Fibroblast of lung (primary cell): ENCODE results near the gene MACROD2. TPM values are rescaled to one million over a fixed set of nuclear protein-coding genes. Genes with fewer than 3 reads are reported as not detected.

Experiments
- DNase-seq, 2 donors: peaks; one replicate each; pipeline versions ENCODE4 v3.0.0 to v3.0.0-alpha.2; 2010; ENCODE audit warnings: low read depth in 2 of 2
- H2AFZ ChIP-seq: 2 replicates; pipeline ENCODE4 v1.5.1; 2012; ENCODE audit warnings: low read length, control low read depth, inconsistent platforms
- H3K27ac ChIP-seq: 2 replicates; pipeline ENCODE4 v1.5.1; 2011; ENCODE audit warnings: low read length, control low read depth; ENCODE audit not compliant: insufficient read depth
- H3K27me3 ChIP-seq: 2 replicates; pipeline ENCODE4 v1.5.1; 2011; ENCODE audit warnings: mild to moderate bottlenecking, low read length; ENCODE audit not compliant: control insufficient read depth, insufficient read depth
- H3K36me3 ChIP-seq: 2 replicates; pipeline ENCODE4 v1.5.1; 2011; ENCODE audit warnings: low read length; ENCODE audit not compliant: control insufficient read depth, insufficient read depth
- H3K4me1 ChIP-seq: 2 replicates; pipeline ENCODE4 v1.5.1; 2011; ENCODE audit warnings: low read length; ENCODE audit not compliant: control insufficient read depth, insufficient read depth; ENCODE audit errors: extremely low read depth
- H3K4me2 ChIP-seq: 2 replicates; pipeline ENCODE4 v1.5.1; 2011; ENCODE audit warnings: low read length, control low read depth; ENCODE audit not compliant: insufficient read depth; ENCODE audit errors: extremely low read depth
- H3K4me3 ChIP-seq, 4 experiments: fragments of 200-600 bp in 1 of 4; sonication (generic) in 1 of 4; replicated peaks in 1 of 4; 2 replicates each; pipeline ENCODE4 v1.5.1; 2011 to 2016; ENCODE audit warnings: low read length in 4 of 4, low read depth in 3 of 4, mild to moderate bottlenecking in 3 of 4, control low read depth in 2 of 4, inconsistent platforms in 1 of 4, mixed read lengths in 1 of 4; ENCODE audit not compliant: insufficient read depth in 1 of 4; ENCODE audit errors: control extremely low read depth in 1 of 4
- H3K79me2 ChIP-seq: 2 replicates; pipeline ENCODE4 v1.5.1; 2012; ENCODE audit warnings: mild to moderate bottlenecking, low read length, inconsistent platforms; ENCODE audit not compliant: control insufficient read depth, insufficient read depth
- H3K9ac ChIP-seq: 2 replicates; pipeline ENCODE4 v1.5.1; 2011; ENCODE audit warnings: mild to moderate bottlenecking, low read length, control low read depth; ENCODE audit not compliant: insufficient read depth
- H3K9me3 ChIP-seq: 2 replicates; pipeline ENCODE4 v1.5.1; 2012; ENCODE audit warnings: low read depth, low read length; ENCODE audit not compliant: control insufficient read depth, insufficient read depth
- H4K20me1 ChIP-seq: 2 replicates; pipeline ENCODE4 v1.5.1; 2011; ENCODE audit warnings: low read length; ENCODE audit not compliant: control insufficient read depth, insufficient read depth; ENCODE audit errors: extremely low read depth
- CTCF ChIP-seq, 2 donors: IDR thresholded peaks in 1 of 2; conservative IDR thresholded peaks in 1 of 2; 1 replicate in 1 of 2; 2 replicates in 1 of 2; pipeline ENCODE4 v1.5.1; 2011 to 2012; ENCODE audit warnings: low read length in 2 of 2, control low read depth in 1 of 2, inconsistent platforms in 1 of 2, low read depth in 1 of 2, mild to moderate bottlenecking in 1 of 2
- EZH2 ChIP-seq: IDR thresholded peaks from 2 replicates; pipeline ENCODE4 v1.5.1; 2012; ENCODE audit warnings: low read length, control low read depth, mild to moderate bottlenecking; ENCODE audit errors: missing control alignments
- polyA plus RNA-seq, 2 donors: library from polyadenylated mRNA; depleted of rRNA in 1 of 2; stranded (reverse) in 1 of 2; unstranded in 1 of 2; fragments of >200 nt; gene quantifications; 2 replicates each; pipeline ENCODE4 v1.2.1, GENCODE V29; 2011 to 2012; ENCODE audit warnings: missing spikeins in 1 of 2
- total RNA-seq: library from RNA; depleted of rRNA; stranded (reverse); fragments of >200 nt; gene quantifications from 2 replicates; pipeline ENCODE4 v1.2.1, GENCODE V29; 2014

The MACROD2 gene
- total and polyA plus RNA-seq, 2 donors (not counting 1 experiment from before 2014, with no cell fraction given), result 0.54 to 1.7 TPM

- Histone ChIP-seq H3K4me3 (no peak overlapping the region), H4K20me1 (no peaks in the 10 kb centered on the region), H3K27me3 (no peaks in the 10 kb centered on the region), H3K9me3 (no peaks in the 10 kb centered on the region), H3K36me3 (no peaks in the 10 kb centered on the region), H3K4me2 (no peak overlapping the region), H3K4me1 (no peaks in the 10 kb centered on the region), H2AFZ (no peak overlapping the region), H3K27ac (no peak overlapping the region), H3K9ac (no peak overlapping the region), H3K79me2 (no peaks in the 10 kb centered on the region)
- no peak for TF ChIP-seq CTCF (conservative IDR thresholded peaks at IDR 0.05 in 1 of 2, IDR thresholded peaks at IDR 0.05 in 1 of 2; ENCODE audit: low read depth in 1 of 2, low read length in 2 of 2)
- no peak for TF ChIP-seq EZH2
- no peak for DNase-seq
These were observed 1916.3 kb downstream of the MACROD2 start for GRCh38 chr20:15911581-15911980.

- Histone ChIP-seq H3K36me3 (no peaks in the 10 kb centered on the region), H3K4me2 (no peak overlapping the region), H4K20me1 (no peaks in the 10 kb centered on the region), H3K4me3 (no peak overlapping the region), H3K4me1 (no peaks in the 10 kb centered on the region), H2AFZ (no peak overlapping the region), H3K79me2 (no peaks in the 10 kb centered on the region), H3K9ac (no peak overlapping the region), H3K27ac (no peak overlapping the region), H3K9me3 (no peaks in the 10 kb centered on the region), H3K27me3 (no peaks in the 10 kb centered on the region)
- DNase-seq, result no peak
- TF ChIP-seq EZH2, result no peak
- TF ChIP-seq CTCF (conservative IDR thresholded peaks at IDR 0.05 in 1 of 2, IDR thresholded peaks at IDR 0.05 in 1 of 2; ENCODE audit: low read depth in 1 of 2, low read length in 2 of 2), result no peak
These were observed 1918.2 kb downstream of the MACROD2 start for GRCh38 chr20:15913391-15914025.

- H4K20me1 ChIP-seq, result no peaks in the 10 kb centered on the region
- H3K27ac ChIP-seq, result no peak overlapping the region
- H3K27me3 ChIP-seq, result no peaks in the 10 kb centered on the region
- no peaks in the 10 kb centered on the region for H3K9me3 ChIP-seq
- no peak for DNase-seq
- H3K9ac ChIP-seq, result no peak overlapping the region
- H3K4me2 ChIP-seq, result no peak overlapping the region
- no peaks in the 10 kb centered on the region for H3K4me1 ChIP-seq
- no peaks in the 10 kb centered on the region for H3K79me2 ChIP-seq
- H2AFZ ChIP-seq, result no peak overlapping the region
- no peak for TF ChIP-seq CTCF (conservative IDR thresholded peaks at IDR 0.05 in 1 of 2, IDR thresholded peaks at IDR 0.05 in 1 of 2; ENCODE audit: low read depth in 1 of 2, low read length in 2 of 2)
- TF ChIP-seq EZH2, result no peak
- H3K4me3 ChIP-seq, result no peak overlapping the region
- H3K36me3 ChIP-seq, result no peaks in the 10 kb centered on the region
These were observed 1921.3 kb downstream of the MACROD2 start for GRCh38 chr20:15916623-15917022.
